Ovary (tissue), 3 donors: Measurements from ENCODE around the gene CFAP90.

Experiments used
- POLR2A ChIP-seq: fragments of 450-650 bp; IDR thresholded peaks from one replicate; pipeline ENCODE4 v1.6.1; 2017; ENCODE audit warnings: antibody characterized with exemption, mild to moderate bottlenecking, moderate library complexity
- TF ChIP-seq, protein P1 (sequence below), 3 donors: fragments of 450-650 bp in 2 of 3; fragments of 200-600 bp in 1 of 3; IDR thresholded peaks; one replicate each; pipeline versions ENCODE4 v1.5.1 to v1.8.0; 2016 to 2022; ENCODE audit warnings: antibody characterized with exemption in 3 of 3, mild to moderate bottlenecking in 1 of 3
- donor health status: DM: no; HTN: no; CAD: no.

DNA sequence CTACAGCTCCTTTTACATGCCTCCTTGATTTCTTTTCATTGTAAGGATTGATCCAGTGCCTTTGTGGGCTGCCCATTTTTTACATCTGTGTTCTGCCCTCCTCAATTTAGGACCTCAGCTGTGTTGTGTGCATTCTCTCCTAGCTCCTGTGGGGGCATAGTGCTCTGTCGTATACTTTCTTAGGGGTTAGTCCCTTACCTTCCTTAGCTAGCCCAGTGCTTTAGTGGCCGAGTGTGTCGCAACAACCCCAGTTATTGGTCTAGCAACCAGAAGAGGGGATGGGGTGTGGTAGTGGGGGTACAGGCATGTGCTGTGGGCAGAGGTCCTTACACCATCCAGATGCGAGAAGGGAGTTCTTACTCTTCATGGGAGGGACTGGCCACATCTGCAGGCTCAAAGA, 30.2 kb upstream of the CFAP90 start:
- TF ChIP-seq POLR2A, result no peak
- TF ChIP-seq, protein P1, sequence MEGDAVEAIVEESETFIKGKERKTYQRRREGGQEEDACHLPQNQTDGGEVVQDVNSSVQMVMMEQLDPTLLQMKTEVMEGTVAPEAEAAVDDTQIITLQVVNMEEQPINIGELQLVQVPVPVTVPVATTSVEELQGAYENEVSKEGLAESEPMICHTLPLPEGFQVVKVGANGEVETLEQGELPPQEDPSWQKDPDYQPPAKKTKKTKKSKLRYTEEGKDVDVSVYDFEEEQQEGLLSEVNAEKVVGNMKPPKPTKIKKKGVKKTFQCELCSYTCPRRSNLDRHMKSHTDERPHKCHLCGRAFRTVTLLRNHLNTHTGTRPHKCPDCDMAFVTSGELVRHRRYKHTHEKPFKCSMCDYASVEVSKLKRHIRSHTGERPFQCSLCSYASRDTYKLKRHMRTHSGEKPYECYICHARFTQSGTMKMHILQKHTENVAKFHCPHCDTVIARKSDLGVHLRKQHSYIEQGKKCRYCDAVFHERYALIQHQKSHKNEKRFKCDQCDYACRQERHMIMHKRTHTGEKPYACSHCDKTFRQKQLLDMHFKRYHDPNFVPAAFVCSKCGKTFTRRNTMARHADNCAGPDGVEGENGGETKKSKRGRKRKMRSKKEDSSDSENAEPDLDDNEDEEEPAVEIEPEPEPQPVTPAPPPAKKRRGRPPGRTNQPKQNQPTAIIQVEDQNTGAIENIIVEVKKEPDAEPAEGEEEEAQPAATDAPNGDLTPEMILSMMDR (IDR thresholded peaks at IDR 0.05), result no peak
